Parathyroid adenoma (tissue), 2 donors: ENCODE measurements around the gene LZTFL1.

Source experiments
- H2AFZ ChIP-seq: fragments of 300-600 bp; sonication (generic); one replicate; pipeline ENCODE4 v1.7.0; 2017; ENCODE audit warnings: antibody characterized with exemption, mild to moderate bottlenecking
- H3K27ac ChIP-seq: fragments of 300-600 bp; sonication (generic); one replicate; pipeline ENCODE4 v1.7.0; 2017
- H3K27me3 ChIP-seq: fragments of 300-600 bp; sonication (generic); one replicate; pipeline ENCODE4 v1.7.0; 2017; ENCODE audit warnings: low read length; ENCODE audit not compliant: control insufficient read depth, insufficient read depth
- H3K36me3 ChIP-seq: fragments of 300-600 bp; sonication (generic); one replicate; pipeline ENCODE4 v1.7.0; 2017; ENCODE audit warnings: low read length; ENCODE audit not compliant: control insufficient read depth, insufficient read depth
- H3K4me1 ChIP-seq: fragments of 300-600 bp; sonication (generic); one replicate; pipeline ENCODE4 v1.7.0; 2017; ENCODE audit warnings: control low read depth
- H3K4me2 ChIP-seq: fragments of 300-600 bp; sonication (generic); one replicate; pipeline ENCODE4 v1.7.0; 2017; ENCODE audit warnings: low read length
- H3K4me3 ChIP-seq: fragments of 300-600 bp; sonication (generic); one replicate; pipeline ENCODE4 v1.7.0; 2017; ENCODE audit warnings: low read depth, low read length
- H3K79me2 ChIP-seq: fragments of 300-600 bp; sonication (generic); one replicate; pipeline ENCODE4 v1.7.0; 2017; ENCODE audit warnings: control low read depth
- H3K9ac ChIP-seq: fragments of 300-600 bp; sonication (generic); one replicate; pipeline ENCODE4 v1.7.0; 2017; ENCODE audit warnings: mild to moderate bottlenecking
- H3K9me3 ChIP-seq: fragments of 300-600 bp; sonication (generic); one replicate; pipeline ENCODE4 v1.7.0; 2017; ENCODE audit warnings: low read length; ENCODE audit not compliant: control insufficient read depth
- CTCF ChIP-seq: fragments of 300-600 bp; sonication (generic); IDR thresholded peaks from one replicate; pipeline ENCODE4 v1.7.0; 2017; ENCODE audit warnings: antibody characterized with exemption, mild to moderate bottlenecking
- donor health status: primary hyperparathyroidism.

Gene LZTFL1

GRCh38 chr3:45776611-45777010, 65.3 kb downstream of the LZTFL1 start:
- no peaks in the 10 kb centered on the region for H3K9me3 ChIP-seq
- H3K4me2 ChIP-seq = no peak overlapping the region
- no peaks in the 10 kb centered on the region for H3K27me3 ChIP-seq
- H3K27ac ChIP-seq = no peak overlapping the region
- H3K9ac ChIP-seq = no peak overlapping the region
- H3K79me2 ChIP-seq = no peaks in the 10 kb centered on the region
- no peak overlapping the region for H3K4me3 ChIP-seq
- TF ChIP-seq CTCF = no peak
- H2AFZ ChIP-seq = no peak overlapping the region
- no peaks in the 10 kb centered on the region for H3K36me3 ChIP-seq
- no peaks in the 10 kb centered on the region for H3K4me1 ChIP-seq

- no peaks in the 10 kb centered on the region for H3K36me3 ChIP-seq
- H3K4me3 ChIP-seq = no peak overlapping the region
- H3K9ac ChIP-seq = no peak overlapping the region
- H3K9me3 ChIP-seq = no peaks in the 10 kb centered on the region
- no peaks in the 10 kb centered on the region for H3K27me3 ChIP-seq
- no peak overlapping the region for H3K27ac ChIP-seq
- no peak for TF ChIP-seq CTCF
- no peak overlapping the region for H3K4me2 ChIP-seq
- H3K4me1 ChIP-seq = no peaks in the 10 kb centered on the region
- H2AFZ ChIP-seq = no peak overlapping the region
- no peaks in the 10 kb centered on the region for H3K79me2 ChIP-seq
Observed at GRCh38 chr3:45776301-45776595, 65.7 kb downstream of the LZTFL1 start.

GRCh38 chr3:45775571-45776300, 66.2 kb downstream of the LZTFL1 start:
- H3K4me3 ChIP-seq = no peak overlapping the region
- no peaks in the 10 kb centered on the region for H3K9me3 ChIP-seq
- H3K9ac ChIP-seq = no peak overlapping the region
- TF ChIP-seq CTCF = no peak
- H3K27ac ChIP-seq = no peak overlapping the region
- no peaks in the 10 kb centered on the region for H3K79me2 ChIP-seq
- H3K4me1 ChIP-seq = no peaks in the 10 kb centered on the region
- H2AFZ ChIP-seq = no peak overlapping the region
- no peak overlapping the region for H3K4me2 ChIP-seq
- H3K36me3 ChIP-seq = no peaks in the 10 kb centered on the region
- no peaks in the 10 kb centered on the region for H3K27me3 ChIP-seq

GRCh38 chr3:45774581-45775521, 67.1 kb downstream of the LZTFL1 start:
- Histone ChIP-seq H3K27ac (no peak overlapping the region), H3K9me3 (no peaks in the 10 kb centered on the region), H3K79me2 (no peaks in the 10 kb centered on the region)

More at GRCh38 chr3:45774581-45775521, 67.1 kb downstream of the LZTFL1 start:
- no peak overlapping the region for H2AFZ ChIP-seq
- no peaks in the 10 kb centered on the region for H3K4me1 ChIP-seq
- H3K9ac ChIP-seq = no peak overlapping the region
- H3K4me2 ChIP-seq = no peak overlapping the region
- TF ChIP-seq CTCF = no peak
- H3K4me3 ChIP-seq = no peak overlapping the region
- no peaks in the 10 kb centered on the region for H3K36me3 ChIP-seq
- H3K27me3 ChIP-seq = no peaks in the 10 kb centered on the region
